ENCODE results near the gene BRI3. TPM values are rescaled to one million over a fixed set of nuclear protein-coding genes. Genes with fewer than 3 reads are reported as not detected.

Gene BRI3
- total RNA-seq, 1 experiment from 2014 or later, result 102 TPM

DNA sequence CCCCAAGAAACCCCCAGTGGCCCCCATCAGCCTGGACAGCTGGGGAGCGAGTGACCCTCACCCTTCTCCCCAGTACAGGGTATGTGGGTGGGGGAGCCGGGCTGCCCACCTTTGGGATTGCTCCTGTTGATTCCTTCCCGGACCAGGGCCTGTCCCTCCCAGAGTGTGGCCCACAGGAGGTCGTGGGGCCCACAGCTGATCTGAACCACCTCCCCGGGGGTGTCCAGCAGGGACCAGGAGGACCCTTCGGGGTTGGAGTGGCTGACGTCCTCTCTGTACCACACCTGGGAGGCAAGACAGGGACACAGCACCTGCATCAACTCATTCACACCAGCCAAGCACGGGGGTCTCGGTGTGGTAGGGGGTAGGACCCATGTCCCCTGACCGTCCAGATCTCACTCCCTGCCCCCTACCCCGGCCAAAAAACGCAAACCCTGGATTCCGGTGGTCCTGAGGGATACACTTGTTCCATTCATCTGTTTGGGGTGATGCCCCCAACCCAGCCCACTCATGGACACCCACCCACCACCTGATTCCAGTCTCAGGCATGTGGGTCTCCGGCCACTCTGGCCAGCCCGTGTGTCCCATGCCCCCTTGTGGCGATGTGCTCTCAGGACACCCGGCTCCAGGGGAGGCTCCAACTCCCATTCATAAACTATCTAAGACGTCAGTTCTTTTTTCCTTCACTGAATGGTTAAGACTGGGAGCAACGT lies 40.4 kb upstream of the BRI3 start:
- Histone ChIP-seq H3K4me2 (ENCODE audit: low read length) (no peak overlapping the region), H3K9me3 (ENCODE audit: control insufficient read depth in 1 of 2, insufficient read depth in 1 of 2, low read depth in 1 of 2, low read length in 2 of 2) (no peaks in the 10 kb centered on the region), H2AFZ (ENCODE audit: low read depth, low read length, poor library complexity, severe bottlenecking) (no peak overlapping the region), H3K79me2 (ENCODE audit: insufficient read depth, low read length) (no peaks in the 10 kb centered on the region), H3K9ac (ENCODE audit: low read length) (no peak overlapping the region), H3K27ac (ENCODE audit: low read depth, low read length) (no peak overlapping the region), H3K36me3 (ENCODE audit: control insufficient read depth in 1 of 2, insufficient read depth in 2 of 2, low read length in 2 of 2) (no peaks in the 10 kb centered on the region; a peak in 1 of 4 replicates), H3K4me3 (replicated peaks in 1 of 2; ENCODE audit: low read depth in 1 of 2, low read length in 2 of 2) (no peak overlapping the region), H3K27me3 (ENCODE audit: insufficient read depth, low read length) (no peaks in the 10 kb centered on the region), H3K9me2 (ENCODE audit: insufficient read depth) (no peaks in the 10 kb centered on the region), H4K20me1 (ENCODE audit: insufficient read depth) (no peaks in the 10 kb centered on the region), H3K4me1 (ENCODE audit: control insufficient read depth in 1 of 2, insufficient read depth in 2 of 2, low read length in 2 of 2) (peaks cover 7 to 13% of the 10 kb centered on the region in 2 experiments)
- intact Hi-C loops (cut with micrococcal nuclease), result loop anchor here (1.0 kb wide), 1 partner anchor 220 kb away; no protein-coding TSS in a partner anchor
- POLR2A ChIA-PET, result no interaction called here
- peak; percentile 68 for ATAC-seq
- peak; percentile 18 for DNase-seq (ENCODE audit: low read depth, low spot score)
- CTCF ChIA-PET, result no interaction called here
- BruUV-seq (replicated peaks), result no TSS peak
- TF ChIP-seq JUND (IDR thresholded peaks at IDR 0.05), result no peak
- no peak for TF ChIP-seq ZFX (IDR thresholded peaks at IDR 0.05)
- TF ChIP-seq TCF7L2 (IDR thresholded peaks at IDR 0.05; ENCODE audit: borderline replicate concordance, extremely low read depth, insufficient read depth, insufficient read length), result no peak
- no peak for TF ChIP-seq ATF3 (IDR thresholded peaks at IDR 0.05)
- peak; percentile 78 for TF ChIP-seq RAD21 (IDR thresholded peaks at IDR 0.05; ENCODE audit: low read depth)
- TF ChIP-seq, protein P1, sequence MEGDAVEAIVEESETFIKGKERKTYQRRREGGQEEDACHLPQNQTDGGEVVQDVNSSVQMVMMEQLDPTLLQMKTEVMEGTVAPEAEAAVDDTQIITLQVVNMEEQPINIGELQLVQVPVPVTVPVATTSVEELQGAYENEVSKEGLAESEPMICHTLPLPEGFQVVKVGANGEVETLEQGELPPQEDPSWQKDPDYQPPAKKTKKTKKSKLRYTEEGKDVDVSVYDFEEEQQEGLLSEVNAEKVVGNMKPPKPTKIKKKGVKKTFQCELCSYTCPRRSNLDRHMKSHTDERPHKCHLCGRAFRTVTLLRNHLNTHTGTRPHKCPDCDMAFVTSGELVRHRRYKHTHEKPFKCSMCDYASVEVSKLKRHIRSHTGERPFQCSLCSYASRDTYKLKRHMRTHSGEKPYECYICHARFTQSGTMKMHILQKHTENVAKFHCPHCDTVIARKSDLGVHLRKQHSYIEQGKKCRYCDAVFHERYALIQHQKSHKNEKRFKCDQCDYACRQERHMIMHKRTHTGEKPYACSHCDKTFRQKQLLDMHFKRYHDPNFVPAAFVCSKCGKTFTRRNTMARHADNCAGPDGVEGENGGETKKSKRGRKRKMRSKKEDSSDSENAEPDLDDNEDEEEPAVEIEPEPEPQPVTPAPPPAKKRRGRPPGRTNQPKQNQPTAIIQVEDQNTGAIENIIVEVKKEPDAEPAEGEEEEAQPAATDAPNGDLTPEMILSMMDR (IDR thresholded peaks at IDR 0.05 in 2 of 3, conservative IDR thresholded peaks at IDR 0.05 in 1 of 3; ENCODE audit: borderline replicate concordance in 1 of 3, insufficient read depth in 1 of 3, low read depth in 2 of 3, low read length in 2 of 3), result peak; percentile 64 to 90 (median 87); a peak in 5 of 6 replicates
- no peak for TF ChIP-seq EGR1 (IDR thresholded peaks at IDR 0.05; ENCODE audit: low read depth)
- no peak for TF ChIP-seq POLR2A (IDR thresholded peaks at IDR 0.05; ENCODE audit: borderline replicate concordance, extremely low read depth, insufficient read depth, insufficient read length)
- TF ChIP-seq SRF (IDR thresholded peaks at IDR 0.05; ENCODE audit: low read depth), result no peak
- TF ChIP-seq MAX (IDR thresholded peaks at IDR 0.05), result no peak
- no peak for TF ChIP-seq POLR2AphosphoS5 (IDR thresholded peaks at IDR 0.05; ENCODE audit: low read depth, low read length)
- no peak for TF ChIP-seq EZH2phosphoT487 (IDR thresholded peaks at IDR 0.05; ENCODE audit: borderline replicate concordance)
- TF ChIP-seq REST (IDR thresholded peaks at IDR 0.05; ENCODE audit: low read depth), result no peak
- RAD21 ChIA-PET (ENCODE audit: low non-redundant PET in 1 of 2, low total read pairs in 2 of 2, uncharacterized antibody in 2 of 2, unreplicated experiment in 2 of 2), result no interaction called here

Data from HCT116 (cell line).